ENCODE measurements around the gene CADPS2. TPM values are rescaled to one million over a fixed set of nuclear protein-coding genes. Genes with fewer than 3 reads are reported as not detected.
"Not testable (repeated sequence)": the region's sequence is repeated elsewhere in the genome, so short reads cannot be mapped to it uniquely, and the experiment has no call there.

Gene CADPS2
- total and polyA plus RNA-seq, 2 donors (not counting 1 experiment from before 2014, with no cell fraction given), result not detected

DNA sequence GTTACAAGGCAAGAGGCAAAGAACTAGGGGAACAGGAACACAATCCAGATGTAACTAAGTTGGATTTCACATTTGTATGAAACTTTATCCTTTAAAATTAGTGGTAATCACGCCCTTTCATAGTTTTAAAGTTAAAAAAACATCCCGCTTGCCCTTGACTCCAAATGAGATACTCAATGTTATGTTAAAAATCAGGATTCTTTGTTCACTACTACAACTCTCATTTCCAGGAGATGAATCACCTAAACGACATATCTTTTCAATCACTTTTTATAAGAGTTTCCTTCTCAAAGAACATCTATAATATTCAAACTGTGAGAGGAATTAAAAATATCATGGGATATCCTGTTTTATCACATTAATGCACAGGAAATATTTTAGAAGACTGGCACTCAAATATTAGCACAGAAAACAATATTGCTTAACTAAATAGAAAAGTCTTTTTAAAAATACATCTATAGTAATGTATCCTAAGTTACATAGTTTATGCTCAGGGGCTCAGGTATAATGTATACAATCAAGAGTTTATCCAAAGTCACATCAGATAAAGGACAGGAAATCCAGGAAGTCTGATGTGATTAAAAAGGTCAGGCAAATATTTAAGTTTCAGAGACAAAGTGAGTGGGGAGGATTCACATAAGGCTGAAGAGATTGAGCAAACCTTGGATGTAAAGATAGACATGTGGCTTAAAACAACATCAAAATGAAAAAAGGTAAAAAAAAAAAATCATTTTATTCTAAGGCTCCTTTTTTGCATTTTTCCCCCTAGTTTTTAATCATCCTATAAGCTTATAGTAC lies 41.9 kb downstream of the CADPS2 start:
- POLR2A ChIA-PET, result no interaction called here

DNA sequence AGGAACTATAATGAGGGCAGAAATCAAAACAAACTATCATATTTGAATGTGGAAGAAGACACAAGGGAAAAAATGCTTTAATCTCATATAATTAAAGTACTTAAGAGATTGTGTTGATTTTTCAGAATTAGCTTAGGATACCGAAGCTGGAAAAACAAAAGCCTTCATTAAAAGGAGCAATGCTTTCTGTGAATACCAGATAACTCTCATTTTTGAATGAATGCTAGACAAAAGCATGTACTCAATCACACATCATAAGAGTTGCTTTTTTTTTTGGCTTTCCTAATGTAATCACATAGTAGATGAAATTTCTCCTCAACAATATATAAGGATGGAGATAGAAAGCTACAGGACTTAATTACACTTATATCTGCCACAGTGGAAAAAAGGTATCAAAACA lies 43.3 kb downstream of the CADPS2 start:
- H3K4me1 ChIP-seq (ENCODE audit: control insufficient read depth in 2 of 2, insufficient read depth in 2 of 2, low read length in 2 of 2), result no peaks in the 10 kb centered on the region
- no peak overlapping the region for H2AFZ ChIP-seq (ENCODE audit: insufficient read depth, low read depth, low read length, poor library complexity, severe bottlenecking)
- ATAC-seq (ENCODE audit: low read depth) (no peak), DNase-seq (no peak)
- intact Hi-C loops (cut with micrococcal nuclease), result no loop called here
- no peak overlapping the region for H3K9ac ChIP-seq (ENCODE audit: low read length)
- no peaks in the 10 kb centered on the region for H3K79me2 ChIP-seq (ENCODE audit: control insufficient read depth, insufficient read depth, low read length)
- H3K4me3 ChIP-seq (ENCODE audit: control extremely low read depth in 1 of 5, extremely low read depth in 1 of 5, insufficient read depth in 1 of 5, low read depth in 2 of 5, low read length in 4 of 5), result no peak overlapping the region
- no peak overlapping the region for H3K27ac ChIP-seq (ENCODE audit: low read length in 2 of 2)
- no peaks in the 10 kb centered on the region for H3K27me3 ChIP-seq (replicated peaks in 1 of 4; ENCODE audit: control extremely low read depth in 1 of 4, control insufficient read depth in 3 of 4, insufficient read depth in 4 of 4, low read length in 3 of 4)
- Mint-ChIP-seq H3K27me3 (no peaks in the 10 kb centered on the region), H3K4me3 (no peak overlapping the region), H3K9me3 (ENCODE audit: insufficient read depth) (no peaks in the 10 kb centered on the region), H3K4me1 (no peaks in the 10 kb centered on the region), H3K27ac (no peak overlapping the region)
- H4K20me1 ChIP-seq (ENCODE audit: control insufficient read depth, insufficient read depth, low read length, poor library complexity, severe bottlenecking), result no peaks in the 10 kb centered on the region
- no CpG with 5 or more reads among the region's 1 CpG for WGBS (ENCODE audit: insufficient coverage)
- CTCF ChIA-PET, result no interaction called here
- H3K9me3 ChIP-seq (ENCODE audit: control extremely low read depth in 1 of 3, control insufficient read depth in 2 of 3, insufficient read depth in 1 of 3, low read length in 2 of 3), result no peaks in the 10 kb centered on the region
- no peak for TF ChIP-seq EZH2 (IDR thresholded peaks at IDR 0.05; ENCODE audit: borderline replicate concordance, insufficient read depth, low read depth, low read length, poor library complexity, severe bottlenecking)
- TF ChIP-seq, protein P1, sequence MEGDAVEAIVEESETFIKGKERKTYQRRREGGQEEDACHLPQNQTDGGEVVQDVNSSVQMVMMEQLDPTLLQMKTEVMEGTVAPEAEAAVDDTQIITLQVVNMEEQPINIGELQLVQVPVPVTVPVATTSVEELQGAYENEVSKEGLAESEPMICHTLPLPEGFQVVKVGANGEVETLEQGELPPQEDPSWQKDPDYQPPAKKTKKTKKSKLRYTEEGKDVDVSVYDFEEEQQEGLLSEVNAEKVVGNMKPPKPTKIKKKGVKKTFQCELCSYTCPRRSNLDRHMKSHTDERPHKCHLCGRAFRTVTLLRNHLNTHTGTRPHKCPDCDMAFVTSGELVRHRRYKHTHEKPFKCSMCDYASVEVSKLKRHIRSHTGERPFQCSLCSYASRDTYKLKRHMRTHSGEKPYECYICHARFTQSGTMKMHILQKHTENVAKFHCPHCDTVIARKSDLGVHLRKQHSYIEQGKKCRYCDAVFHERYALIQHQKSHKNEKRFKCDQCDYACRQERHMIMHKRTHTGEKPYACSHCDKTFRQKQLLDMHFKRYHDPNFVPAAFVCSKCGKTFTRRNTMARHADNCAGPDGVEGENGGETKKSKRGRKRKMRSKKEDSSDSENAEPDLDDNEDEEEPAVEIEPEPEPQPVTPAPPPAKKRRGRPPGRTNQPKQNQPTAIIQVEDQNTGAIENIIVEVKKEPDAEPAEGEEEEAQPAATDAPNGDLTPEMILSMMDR (IDR thresholded peaks at IDR 0.05), result no peak
- no peaks in the 10 kb centered on the region for H3K36me3 ChIP-seq (replicated peaks in 1 of 2; ENCODE audit: control extremely low read depth in 1 of 2, control insufficient read depth in 1 of 2, extremely low read depth in 1 of 2, insufficient read depth in 2 of 2, low read length in 1 of 2)
- POLR2A ChIA-PET, result no interaction called here
- no peak overlapping the region for H3K4me2 ChIP-seq (replicated peaks; ENCODE audit: low read depth, low read length, poor library complexity, severe bottlenecking)

More for the DNA sequence above, 41.9 kb downstream of the CADPS2 start:
- Histone ChIP-seq H3K27ac (ENCODE audit: low read length in 2 of 2) (no peak overlapping the region), H2AFZ (ENCODE audit: insufficient read depth, low read depth, low read length, poor library complexity, severe bottlenecking) (no peak overlapping the region), H3K4me1 (ENCODE audit: control insufficient read depth in 2 of 2, insufficient read depth in 2 of 2, low read length in 2 of 2) (no peaks in the 10 kb centered on the region), H3K4me3 (ENCODE audit: control extremely low read depth in 1 of 5, extremely low read depth in 1 of 5, insufficient read depth in 1 of 5, low read depth in 2 of 5, low read length in 4 of 5) (no peak overlapping the region), H3K4me2 (replicated peaks; ENCODE audit: low read depth, low read length, poor library complexity, severe bottlenecking) (no peak overlapping the region), H4K20me1 (ENCODE audit: control insufficient read depth, insufficient read depth, low read length, poor library complexity, severe bottlenecking) (no peaks in the 10 kb centered on the region), H3K9ac (ENCODE audit: low read length) (no peak overlapping the region), H3K27me3 (replicated peaks in 1 of 4; ENCODE audit: control extremely low read depth in 1 of 4, control insufficient read depth in 3 of 4, insufficient read depth in 4 of 4, low read length in 3 of 4) (no peaks in the 10 kb centered on the region), H3K79me2 (ENCODE audit: control insufficient read depth, insufficient read depth, low read length) (no peaks in the 10 kb centered on the region), H3K9me3 (ENCODE audit: control extremely low read depth in 1 of 3, control insufficient read depth in 2 of 3, insufficient read depth in 1 of 3, low read length in 2 of 3) (no peaks in the 10 kb centered on the region), H3K36me3 (replicated peaks in 1 of 2; ENCODE audit: control extremely low read depth in 1 of 2, control insufficient read depth in 1 of 2, extremely low read depth in 1 of 2, insufficient read depth in 2 of 2, low read length in 1 of 2) (no peaks in the 10 kb centered on the region)
- Mint-ChIP-seq H3K27me3 (no peaks in the 10 kb centered on the region), H3K4me3 (no peak overlapping the region), H3K27ac (no peak overlapping the region), H3K9me3 (ENCODE audit: insufficient read depth) (no peaks in the 10 kb centered on the region), H3K4me1 (no peaks in the 10 kb centered on the region)
- intact Hi-C loops (cut with micrococcal nuclease), result no loop called here
- ATAC-seq (ENCODE audit: low read depth) (no peak), DNase-seq (no peak)
- TF ChIP-seq, protein P1 (IDR thresholded peaks at IDR 0.05), result no peak
- no peak for TF ChIP-seq EZH2 (IDR thresholded peaks at IDR 0.05; ENCODE audit: borderline replicate concordance, insufficient read depth, low read depth, low read length, poor library complexity, severe bottlenecking)
- no CpG with 5 or more reads among the region's 3 CpGs for WGBS (ENCODE audit: insufficient coverage)
- CTCF ChIA-PET, result no interaction called here

DNA sequence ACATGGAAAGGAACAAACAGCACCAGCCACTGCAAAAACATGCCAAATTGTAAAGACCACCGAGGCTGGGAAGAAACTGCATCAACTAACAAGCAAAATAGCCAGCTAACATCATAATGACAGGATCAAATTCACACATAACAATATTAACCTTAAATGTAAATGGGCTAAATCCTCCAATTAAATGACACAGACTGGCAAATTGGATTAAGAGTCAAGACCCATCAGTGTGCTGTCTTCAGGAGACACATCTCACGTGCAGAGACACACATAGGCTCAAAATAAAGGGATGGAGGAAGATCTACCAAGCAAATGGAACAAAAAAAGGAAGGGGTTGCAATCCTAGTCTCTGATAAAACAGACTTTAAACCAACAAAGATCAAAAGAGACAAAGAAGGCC lies 50.0 kb downstream of the CADPS2 start:
- H3K4me3 Mint-ChIP-seq; H3K27ac Mint-ChIP-seq; intact Hi-C loops (cut with micrococcal nuclease); H3K27me3 ChIP-seq (replicated peaks in 1 of 4; ENCODE audit: control extremely low read depth in 1 of 4, control insufficient read depth in 3 of 4, insufficient read depth in 4 of 4, low read length in 3 of 4); H4K20me1 ChIP-seq (ENCODE audit: control insufficient read depth, insufficient read depth, low read length, poor library complexity, severe bottlenecking); H2AFZ ChIP-seq (ENCODE audit: insufficient read depth, low read depth, low read length, poor library complexity, severe bottlenecking); H3K9me3 ChIP-seq (ENCODE audit: control extremely low read depth in 1 of 3, control insufficient read depth in 2 of 3, insufficient read depth in 1 of 3, low read length in 2 of 3); DNase-seq; H3K27me3 Mint-ChIP-seq; H3K79me2 ChIP-seq (ENCODE audit: control insufficient read depth, insufficient read depth, low read length); H3K27ac ChIP-seq (ENCODE audit: low read length in 2 of 2); H3K36me3 ChIP-seq (replicated peaks in 1 of 2; ENCODE audit: control extremely low read depth in 1 of 2, control insufficient read depth in 1 of 2, extremely low read depth in 1 of 2, insufficient read depth in 2 of 2, low read length in 1 of 2); H3K4me1 Mint-ChIP-seq; POLR2A ChIA-PET; H3K9me3 Mint-ChIP-seq (ENCODE audit: insufficient read depth); H3K4me1 ChIP-seq (ENCODE audit: control insufficient read depth in 2 of 2, insufficient read depth in 2 of 2, low read length in 2 of 2); H3K4me2 ChIP-seq (replicated peaks; ENCODE audit: low read depth, low read length, poor library complexity, severe bottlenecking); CTCF ChIA-PET; H3K9ac ChIP-seq (ENCODE audit: low read length); ATAC-seq (ENCODE audit: low read depth); H3K4me3 ChIP-seq (ENCODE audit: control extremely low read depth in 1 of 5, extremely low read depth in 1 of 5, insufficient read depth in 1 of 5, low read depth in 2 of 5, low read length in 4 of 5): not testable (repeated sequence)
- no CpG with 5 or more reads among the region's 2 CpGs for WGBS (ENCODE audit: insufficient coverage)
